GM19099 (cell line): ENCODE results near the gene PDIA5.

Experiments used
- POLR2A ChIP-seq: IDR thresholded peaks from 3 replicates; pipeline ENCODE4 v1.6.1; 2011; ENCODE audit warnings: low read depth; ENCODE audit not compliant: insufficient read length; ENCODE audit errors: extremely low read depth

Gene PDIA5

GRCh38 chr3:123032057-123032456 is 34.8 kb upstream of the PDIA5 start:
- TF ChIP-seq POLR2A: no peak

- no peak for TF ChIP-seq POLR2A
Observed at GRCh38 chr3:123034120-123034519, 32.7 kb upstream of the PDIA5 start.

- TF ChIP-seq POLR2A: no peak
Observed at GRCh38 chr3:123034996-123035395, 31.8 kb upstream of the PDIA5 start.

GRCh38 chr3:123036352-123037014 is 30.3 kb upstream of the PDIA5 start:
- no peak for TF ChIP-seq POLR2A

GRCh38 chr3:123037015-123037375 is 29.8 kb upstream of the PDIA5 start:
- no peak for TF ChIP-seq POLR2A

GRCh38 chr3:123038751-123039150 is 28.1 kb upstream of the PDIA5 start:
- TF ChIP-seq POLR2A: no peak

- TF ChIP-seq POLR2A: no peak
Observed at GRCh38 chr3:123039178-123039577, 27.6 kb upstream of the PDIA5 start.

- TF ChIP-seq POLR2A: no peak
Observed at GRCh38 chr3:123042413-123042812, 24.4 kb upstream of the PDIA5 start.

- TF ChIP-seq POLR2A: no peak
Observed at GRCh38 chr3:123044981-123045763, 21.7 kb upstream of the PDIA5 start.

- no peak for TF ChIP-seq POLR2A
Observed at GRCh38 chr3:123046262-123047061, 20.4 kb upstream of the PDIA5 start.

- no peak for TF ChIP-seq POLR2A
Observed at GRCh38 chr3:123047062-123047319, 19.8 kb upstream of the PDIA5 start.

GRCh38 chr3:123048480-123049237 is 18.2 kb upstream of the PDIA5 start:
- no peak for TF ChIP-seq POLR2A

GRCh38 chr3:123050666-123051065 is 16.2 kb upstream of the PDIA5 start:
- TF ChIP-seq POLR2A: no peak

GRCh38 chr3:123053107-123053506 is 13.7 kb upstream of the PDIA5 start:
- TF ChIP-seq POLR2A: no peak

- no peak for TF ChIP-seq POLR2A
Observed at GRCh38 chr3:123054109-123054778, 12.6 kb upstream of the PDIA5 start.

GRCh38 chr3:123054931-123055330 is 11.9 kb upstream of the PDIA5 start:
- no peak for TF ChIP-seq POLR2A

GRCh38 chr3:123055352-123055751 is 11.5 kb upstream of the PDIA5 start:
- no peak for TF ChIP-seq POLR2A
